GM19438 (cell line): ENCODE measurements around the gene CDC73.
"Not testable (repeated sequence)": the region's sequence is repeated elsewhere in the genome, so short reads cannot be mapped to it uniquely, and the experiment has no call there.

ENCODE experiments used
- ATAC-seq: cut with Tn5 transposase; IDR thresholded peaks from one replicate; pipeline ENCODE4 v1.9.1; 2021; ENCODE audit warnings: low read depth; ENCODE audit not compliant: unreplicated experiment

Gene CDC73

GRCh38 chr1:193275773-193276172 is 153.9 kb downstream of the CDC73 start:
- ATAC-seq, result no peak

- ATAC-seq, result no peak
Observed at GRCh38 chr1:193278968-193279367, 157.1 kb downstream of the CDC73 start.

GRCh38 chr1:193281894-193282293 is 160.1 kb downstream of the CDC73 start:
- ATAC-seq, result no peak

GRCh38 chr1:193283016-193283415 is 161.2 kb downstream of the CDC73 start:
- no peak for ATAC-seq

GRCh38 chr1:193284219-193284618 is 162.4 kb downstream of the CDC73 start:
- ATAC-seq, result no peak

- no peak for ATAC-seq
Observed at GRCh38 chr1:193285641-193286040, 163.8 kb downstream of the CDC73 start.

GRCh38 chr1:193288548-193289080 is 166.8 kb downstream of the CDC73 start:
- ATAC-seq, result not testable (repeated sequence)

GRCh38 chr1:193293726-193294125 is 171.9 kb downstream of the CDC73 start:
- ATAC-seq, result no peak

- no peak for ATAC-seq
Observed at GRCh38 chr1:193299038-193299437, 177.2 kb downstream of the CDC73 start.

GRCh38 chr1:193301746-193302145 is 179.9 kb downstream of the CDC73 start:
- ATAC-seq, result no peak

- no peak for ATAC-seq
Observed at GRCh38 chr1:193303849-193304248, 182.0 kb downstream of the CDC73 start.
